Gastroesophageal sphincter (tissue), 3 donors: Measurements from ENCODE around the gene SERPINE2.

ENCODE experiments used
- CTCF ChIP-seq, 4 experiments: fragments of 200-600 bp in 2 of 4; fragments of 450-650 bp in 2 of 4; sonication (generic) in 1 of 4; IDR thresholded peaks; one replicate each; pipeline ENCODE4 v1.5.1; 2017 to 2019; ENCODE audit warnings: antibody characterized with exemption in 4 of 4, mild to moderate bottlenecking in 2 of 4, moderate library complexity in 2 of 4
- EP300 ChIP-seq: sonication (generic); formaldehyde crosslinking; IDR thresholded peaks from one replicate; pipeline ENCODE4 v1.6.1; 2017; ENCODE audit warnings: antibody characterized with exemption, mild to moderate bottlenecking
- POLR2A ChIP-seq, 2 donors: fragments of 450-650 bp; IDR thresholded peaks; one replicate each; pipeline ENCODE4 v1.6.1; 2017; ENCODE audit warnings: antibody characterized with exemption in 2 of 2, mild to moderate bottlenecking in 2 of 2, moderate library complexity in 1 of 2
- POLR2AphosphoS5 ChIP-seq: sonication (generic); formaldehyde crosslinking; IDR thresholded peaks from one replicate; pipeline ENCODE4 v1.6.1; 2017; ENCODE audit warnings: antibody characterized with exemption

- TF ChIP-seq POLR2A (IDR thresholded peaks at IDR 0.05) (peak; percentile 17 to 23), CTCF (IDR thresholded peaks at IDR 0.05) (peak in 2 of 4 experiments; percentile 6 to 56), POLR2AphosphoS5 (no peak), EP300 (no peak)
Measured at GRCh38 chr2:224039080-224039769, at the start of gene SERPINE2.
